Lower leg skin (tissue), 3 donors: ENCODE measurements around the gene AKT2.

Experiments used
- CTCF ChIP-seq, 3 donors: fragments of 450-650 bp; IDR thresholded peaks; one replicate each; pipeline ENCODE4 v1.5.1; 2016; ENCODE audit warnings: antibody characterized with exemption in 3 of 3, mild to moderate bottlenecking in 3 of 3, moderate library complexity in 2 of 3
- POLR2A ChIP-seq, 2 donors: fragments of 450-650 bp; IDR thresholded peaks; one replicate each; pipeline ENCODE4 v1.6.1; 2016 to 2017; ENCODE audit warnings: antibody characterized with exemption in 2 of 2, mild to moderate bottlenecking in 1 of 2, moderate library complexity in 1 of 2

- TF ChIP-seq CTCF (IDR thresholded peaks at IDR 0.05) (no peak), POLR2A (IDR thresholded peaks at IDR 0.05) (no peak)
Observed at GRCh38 chr19:40224342-40225150, 60.6 kb downstream of the AKT2 start.
